Measurements from ENCODE around the gene NNAT. TPM values are rescaled to one million over a fixed set of nuclear protein-coding genes. Genes with fewer than 3 reads are reported as not detected.

Gene NNAT
- total and polyA plus RNA-seq, 2 of the 8 experiments (the other 6 are each of a cell fraction or from before 2014, with no cell fraction given) = 66.8 to 175 TPM

- H3K56ac ChIP-seq (replicated peaks; ENCODE audit: insufficient read length, low read depth, low read length) = peak overlapping the region; percentile 94
- peak overlapping the region; percentile 95; the same call in 1 of the 2 replicates for H4K8ac ChIP-seq (ENCODE audit: extremely low read depth, insufficient read depth, low read length)
- CTCF ChIA-PET (ENCODE audit: partially characterized antibody) = interaction anchor here (0.6 to 3.8 kb wide), 3 partner anchors 129 to 260 kb away, joined by 3 to 18 read pairs (median 3); no protein-coding TSS in a partner anchor
- peak overlapping the region; percentile 72 to 99 (median 92) for H3K4me3 ChIP-seq (ENCODE audit: extremely low read depth in 1 of 4, insufficient read depth in 2 of 4, low read depth in 3 of 4, low read length in 4 of 4)
- peak overlapping the region; percentile 31; the same call in 1 of the 2 replicates for H2AK5ac ChIP-seq (ENCODE audit: low read depth, low read length)
- TF ChIP-seq PHF8 (conservative IDR thresholded peaks at IDR 0.05; ENCODE audit: low read depth, low read length) (peak; percentile 18; the same call in 1 of the 2 replicates), SP4 (IDR thresholded peaks at IDR 0.05; ENCODE audit: low read length) (no peak), EZH2 (IDR thresholded peaks at IDR 0.05; ENCODE audit: low read depth, low read length, severe bottlenecking) (no peak)
- whole genome bisulfite sequencing, 2 experiments (ENCODE audit: extremely low coverage in 1 of 2, insufficient coverage in 1 of 2, insufficient read length in 1 of 2, insufficient replicate concordance in 2 of 2, low coverage in 1 of 2, low lambda C conversion rate in 2 of 2, missing lambda C conversion rate in 1 of 2) = 1% methylated on average over 21 of the region's 28 CpGs; no CpG with 5 or more reads in 1 of the 2 experiments
- POLR2A ChIA-PET (ENCODE audit: partially characterized antibody) = interaction anchor here (0.9 to 2.7 kb wide), 13 partner anchors 17 to 309 kb away, joined by 3 to 11 read pairs (median 3); no protein-coding TSS in a partner anchor
- peak overlapping the region; percentile 18 for H2BK120ac ChIP-seq (replicated peaks; ENCODE audit: low read depth, low read length)
- H3K4ac ChIP-seq (replicated peaks; ENCODE audit: insufficient read length, low read depth, low read length) = peak overlapping the region; percentile 9
- H3K23ac ChIP-seq (ENCODE audit: insufficient read length) = peak overlapping the region; percentile 19
- H3K36me3 ChIP-seq (ENCODE audit: control insufficient read depth in 2 of 4, insufficient read depth in 4 of 4, low read length in 3 of 4) = no peaks in the 10 kb centered on the region; a peak in 1 of 8 replicates
- H4K91ac ChIP-seq (replicated peaks; ENCODE audit: insufficient read length, low read length) = peak overlapping the region; percentile 59
- H3K9ac ChIP-seq (replicated peaks in 1 of 4; ENCODE audit: extremely low read depth in 1 of 4, low read depth in 3 of 4, low read length in 3 of 4) = peak overlapping the region; percentile 70 to 95 (median 86)
- H3K23me2 ChIP-seq (ENCODE audit: low read depth, low read length) = peaks cover 10% of the 10 kb centered on the region
- H2BK15ac ChIP-seq (ENCODE audit: low read length) = 0 out of 2 replicates have a peak overlapping the region, but pooled peaks have one; percentile 37
- no peak for DNase-seq (ENCODE audit: low read depth in 1 of 2, low spot score in 2 of 2)
- no peak overlapping the region for H3K14ac ChIP-seq (ENCODE audit: insufficient read length)
- peak overlapping the region; percentile 84 to 97 for H3K4me2 ChIP-seq (ENCODE audit: insufficient read depth in 1 of 2, low read depth in 2 of 2, low read length in 2 of 2)
- H3K79me1 ChIP-seq (ENCODE audit: low read depth, low read length) = peaks cover 17% of the 10 kb centered on the region
- H4K5ac ChIP-seq (ENCODE audit: insufficient read length, low read depth, low read length) = peak overlapping the region; percentile 42
- no peaks in the 10 kb centered on the region; a peak in 1 of 7 replicates for H3K27me3 ChIP-seq (replicated peaks in 1 of 4; ENCODE audit: control insufficient read depth in 3 of 4, extremely low read depth in 1 of 4, insufficient read depth in 3 of 4, low read length in 3 of 4)
- peaks cover 15 to 28% of the 10 kb centered on the region in 2 experiments for H4K20me1 ChIP-seq (replicated peaks in 1 of 2; ENCODE audit: control insufficient read depth in 1 of 2, insufficient read depth in 2 of 2, low read length in 2 of 2)
- peaks cover 16 to 51% of the 10 kb centered on the region in 2 experiments for H3K79me2 ChIP-seq (ENCODE audit: control insufficient read depth in 1 of 2, insufficient read depth in 2 of 2, low read length in 2 of 2)
- no peak overlapping the region for H2AFZ ChIP-seq (ENCODE audit: low read length)
- peak overlapping the region; percentile 91 for H3K18ac ChIP-seq (ENCODE audit: extremely low read depth, low read length)
- H3K4me1 ChIP-seq (replicated peaks in 1 of 4; ENCODE audit: control insufficient read depth in 3 of 4, insufficient read depth in 4 of 4, low read length in 3 of 4) = peaks cover 9 to 32% (median 16%) of the 10 kb centered on the region in 4 experiments
- H3K9me3 ChIP-seq (ENCODE audit: insufficient read depth in 2 of 2, low read depth in 1 of 2, low read length in 1 of 2) = no peaks in the 10 kb centered on the region
- no peak overlapping the region for H2BK20ac ChIP-seq (ENCODE audit: low read length)
- no peak for FAIRE-seq
- peak overlapping the region; percentile 99 for H3K27ac ChIP-seq (ENCODE audit: low read depth, low read length)
- H2BK5ac ChIP-seq (ENCODE audit: low read depth, low read length) = peak overlapping the region; percentile 99
- peak overlapping the region; percentile 75 for H2BK12ac ChIP-seq (ENCODE audit: low read depth, low read length)
Measured at GRCh38 chr20:37526839-37527637, 6.0 kb downstream of the NNAT start.
